HL-60 (cell line): Measurements from ENCODE around the gene KRTAP20-4.

Source experiments
- DNase-seq, 2 experiments: peaks; one replicate each; pipeline ENCODE4 v3.0.0-alpha.2; 2010 to 2020; ENCODE audit warnings: low read depth in 1 of 2, low spot score in 1 of 2
- H3K27ac ChIP-seq: fragments of 250-450 bp; sonication (Bioruptor Pico); replicated peaks from 2 replicates; pipeline ENCODE4 v1.5.1; 2020; ENCODE audit warnings: mild to moderate bottlenecking, moderate library complexity
- H3K27me3 ChIP-seq: fragments of 250-450 bp; sonication (Bioruptor Pico); 2 replicates; pipeline ENCODE4 v1.5.1; 2021; ENCODE audit warnings: mild to moderate bottlenecking, moderate library complexity; ENCODE audit not compliant: insufficient read depth, poor library complexity, severe bottlenecking
- H3K4me3 ChIP-seq: replicated peaks from 2 replicates; pipeline ENCODE4 v1.5.1; 2011; ENCODE audit warnings: mild to moderate bottlenecking, control low read depth, low read length; ENCODE audit not compliant: insufficient read depth
- CTCF ChIP-seq: IDR thresholded peaks from one replicate; pipeline ENCODE4 v1.5.1; 2011; ENCODE audit warnings: low read length, control low read depth, inconsistent platforms; ENCODE audit not compliant: insufficient read depth
- GABPA ChIP-seq: IDR thresholded peaks from 2 replicates; pipeline ENCODE4 v1.6.1; 2012; ENCODE audit warnings: low read depth
- POLR2AphosphoS5 ChIP-seq: IDR thresholded peaks from 2 replicates; pipeline ENCODE4 v1.6.1; 2012; ENCODE audit warnings: low read depth
- REST ChIP-seq: IDR thresholded peaks from 2 replicates; pipeline ENCODE4 v1.6.1; 2012; ENCODE audit warnings: low read depth; ENCODE audit not compliant: insufficient replicate concordance
- SPI1 ChIP-seq: IDR thresholded peaks from 2 replicates; pipeline ENCODE4 v1.6.1; 2012; ENCODE audit warnings: low read depth, mild to moderate bottlenecking, borderline replicate concordance

The KRTAP20-4 gene

GRCh38 chr21:30592140-30592539 is 28.3 kb upstream of the KRTAP20-4 start, which contains the start of gene KRTAP6-3:
Gene KRTAP6-3, plus strand, starts transcription at chr21:30592440. Its CDS starts 6 bp downstream, at chr21:30592446.
- Histone ChIP-seq H3K27ac (no peak within 1 kb of the TSS), H3K4me3 (no peak within 1 kb of the TSS), H3K27me3 (no peaks in the 10 kb centered on the region)
- DNase-seq = no peak
- TF ChIP-seq REST (no peak), SPI1 (no peak), POLR2AphosphoS5 (no peak), GABPA (no peak), CTCF (no peak)

GRCh38 chr21:30598802-30599201 is 21.6 kb upstream of the KRTAP20-4 start, which contains the start of gene KRTAP6-2:
Gene KRTAP6-2, minus strand, starts transcription at chr21:30598902. Its CDS starts 28 bp downstream, at chr21:30598874.
- DNase-seq = no peak

More at GRCh38 chr21:30598802-30599201, 21.6 kb upstream of the KRTAP20-4 start, which contains the start of gene KRTAP6-2:
- no peaks in the 10 kb centered on the region for H3K27me3 ChIP-seq
- no peak within 1 kb of the TSS for H3K4me3 ChIP-seq
- no peak for TF ChIP-seq POLR2AphosphoS5
- TF ChIP-seq CTCF = no peak
- no peak for TF ChIP-seq SPI1
- TF ChIP-seq GABPA = no peak
- no peak for TF ChIP-seq REST
- H3K27ac ChIP-seq = no peak within 1 kb of the TSS
